GM12892 (cell line): ENCODE data around the gene SLC10A2.

Experiments used
- POLR2A ChIP-seq: IDR thresholded peaks from 2 replicates; pipeline ENCODE4 v1.6.1; 2011; ENCODE audit warnings: low read depth, low read length, control low read depth
- POLR2AphosphoS5 ChIP-seq: IDR thresholded peaks from 2 replicates; pipeline ENCODE4 v1.6.1; 2011; ENCODE audit warnings: low read depth, low read length, control low read depth
- TAF1 ChIP-seq: IDR thresholded peaks from 2 replicates; pipeline ENCODE4 v1.6.1; 2011; ENCODE audit warnings: low read depth, mild to moderate bottlenecking, control low read depth, low read length, borderline replicate concordance

DNA sequence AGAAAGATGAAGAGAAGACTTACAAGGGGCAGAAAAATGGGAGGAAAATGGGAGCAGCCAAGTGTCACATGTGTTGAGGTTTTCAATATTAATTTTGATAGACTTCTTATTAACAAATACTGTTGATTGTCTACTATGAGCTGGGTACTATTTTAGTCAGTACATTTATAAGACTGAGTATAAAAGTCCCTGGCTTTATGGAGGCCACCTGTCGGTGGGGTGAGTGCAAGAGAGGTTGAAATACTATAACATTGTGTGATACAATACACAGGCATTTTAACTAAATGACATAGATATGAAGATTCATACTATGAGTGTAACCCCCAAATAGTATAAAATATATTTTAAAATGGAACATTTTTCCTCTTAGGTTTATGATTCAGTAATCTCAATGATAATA lies 29.9 kb downstream of the SLC10A2 start:
- TF ChIP-seq POLR2A (no peak), POLR2AphosphoS5 (no peak), TAF1 (no peak)
